Inferior parietal cortex (tissue), 1 donor: ENCODE results near the gene IL17REL.
"Not testable (repeated sequence)": the region's sequence is repeated elsewhere in the genome, so short reads cannot be mapped to it uniquely, and the experiment has no call there.

ENCODE experiments used
- DNase-seq: peaks from one replicate; pipeline ENCODE4 v3.0.0-alpha.2; 2016; ENCODE audit errors: extremely low spot score

Gene IL17REL

DNA sequence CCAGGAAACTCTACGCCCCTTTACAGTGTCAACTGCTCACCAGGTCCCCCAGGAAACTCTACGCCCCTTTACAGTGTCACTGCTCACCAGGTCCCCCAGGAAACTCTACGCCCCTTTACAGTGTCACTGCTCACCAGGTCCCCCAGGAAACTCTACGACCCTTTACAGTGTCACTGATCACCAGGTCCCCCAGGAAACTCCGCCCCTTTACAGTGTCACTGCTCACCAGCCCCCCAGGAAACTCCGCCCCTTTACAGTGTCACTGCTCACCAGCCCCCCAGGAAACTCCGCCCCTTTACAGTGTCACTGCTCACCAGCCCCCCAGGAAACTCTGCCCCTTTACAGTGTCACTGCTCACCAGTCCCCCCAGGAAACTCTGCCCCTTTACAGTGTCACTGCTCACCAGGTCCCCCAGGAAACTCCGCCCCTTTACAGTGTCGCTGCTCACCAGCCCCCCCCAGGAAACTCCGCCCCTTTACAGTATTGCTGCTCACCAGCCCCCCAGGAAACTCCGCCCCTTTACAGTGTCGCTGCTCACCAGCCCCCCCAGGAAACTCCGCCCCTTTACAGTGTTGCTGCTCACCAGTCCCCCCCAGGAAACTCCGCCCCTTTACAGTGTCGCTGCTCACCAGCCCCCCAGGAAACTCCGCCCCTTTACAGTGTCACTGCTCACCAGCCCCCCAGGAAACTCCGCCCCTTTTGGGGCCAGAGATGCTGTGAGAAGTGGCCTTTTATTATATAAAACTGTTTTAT lies 67.3 kb downstream of the IL17REL start:
- DNase-seq: not testable (repeated sequence)
